Activated CD8-positive, alpha-beta T cell treated with anti-CD3 and anti-CD28 coated beads for 36 hours (primary cell): ENCODE results near the gene CHST1. TPM values are rescaled to one million over a fixed set of nuclear protein-coding genes. Genes with fewer than 3 reads are reported as not detected.

ENCODE experiments used
- ATAC-seq: fragments of 200-7000 bp; cut with Tn5 transposase; one replicate; pipeline ENCODE4 v1.10.0; 2021; ENCODE audit warnings: mild to moderate bottlenecking, moderate library complexity
- CTCF ChIA-PET: fragments of 350-600 bp; sonication (Branson Sonifier 250); formaldehyde crosslinking; loops from one replicate; lab custom pipeline; 2021; ENCODE audit warnings: antibody characterized with exemption; lab: Charles Lee
- POLR2A ChIA-PET: fragments of 350-600 bp; sonication (Branson Sonifier 250); formaldehyde crosslinking; loops from one replicate; lab custom pipeline; 2021; ENCODE audit warnings: antibody characterized with exemption; lab: Charles Lee
- DNase-seq: peaks from one replicate; pipeline ENCODE4 v3.0.0-alpha.2; 2020
- H3K27ac Mint-ChIP-seq: one replicate; pipeline ENCODE4 v1.8.0; 2021; ENCODE audit warnings: mild to moderate bottlenecking, mixed read lengths
- H3K27me3 Mint-ChIP-seq: one replicate; pipeline ENCODE4 v1.8.0; 2021; ENCODE audit warnings: mixed read lengths
- H3K36me3 Mint-ChIP-seq: one replicate; pipeline ENCODE4 v1.8.0; 2021; ENCODE audit warnings: low read depth, mixed read lengths
- H3K4me1 Mint-ChIP-seq: one replicate; pipeline ENCODE4 v1.8.0; 2021; ENCODE audit warnings: low read depth, mixed read lengths
- H3K4me3 Mint-ChIP-seq: one replicate; pipeline ENCODE4 v1.8.0; 2021; ENCODE audit warnings: mild to moderate bottlenecking, moderate library complexity, mixed read lengths
- H3K9me3 Mint-ChIP-seq: one replicate; pipeline ENCODE4 v1.8.0; 2021; ENCODE audit warnings: mixed read lengths
- intact Hi-C: fragments of 100-400 bp; cut with micrococcal nuclease; formaldehyde crosslinking; loops from one replicate; pipeline ENCODE4 v1.10.0; 2022
- total RNA-seq, 2 experiments: library from RNA; stranded (reverse); gene quantifications; one replicate each; pipeline ENCODE4 v1.2.3, GENCODE V29; 2021
- TF ChIP-seq, protein P1 (sequence below): fragments of 200-600 bp; IDR thresholded peaks from one replicate; pipeline ENCODE4 v1.8.0; 2022; ENCODE audit warnings: antibody characterized with exemption, mild to moderate bottlenecking

CHST1 gene
- total RNA-seq, 2 experiments from 2014 or later: not detected

DNA sequence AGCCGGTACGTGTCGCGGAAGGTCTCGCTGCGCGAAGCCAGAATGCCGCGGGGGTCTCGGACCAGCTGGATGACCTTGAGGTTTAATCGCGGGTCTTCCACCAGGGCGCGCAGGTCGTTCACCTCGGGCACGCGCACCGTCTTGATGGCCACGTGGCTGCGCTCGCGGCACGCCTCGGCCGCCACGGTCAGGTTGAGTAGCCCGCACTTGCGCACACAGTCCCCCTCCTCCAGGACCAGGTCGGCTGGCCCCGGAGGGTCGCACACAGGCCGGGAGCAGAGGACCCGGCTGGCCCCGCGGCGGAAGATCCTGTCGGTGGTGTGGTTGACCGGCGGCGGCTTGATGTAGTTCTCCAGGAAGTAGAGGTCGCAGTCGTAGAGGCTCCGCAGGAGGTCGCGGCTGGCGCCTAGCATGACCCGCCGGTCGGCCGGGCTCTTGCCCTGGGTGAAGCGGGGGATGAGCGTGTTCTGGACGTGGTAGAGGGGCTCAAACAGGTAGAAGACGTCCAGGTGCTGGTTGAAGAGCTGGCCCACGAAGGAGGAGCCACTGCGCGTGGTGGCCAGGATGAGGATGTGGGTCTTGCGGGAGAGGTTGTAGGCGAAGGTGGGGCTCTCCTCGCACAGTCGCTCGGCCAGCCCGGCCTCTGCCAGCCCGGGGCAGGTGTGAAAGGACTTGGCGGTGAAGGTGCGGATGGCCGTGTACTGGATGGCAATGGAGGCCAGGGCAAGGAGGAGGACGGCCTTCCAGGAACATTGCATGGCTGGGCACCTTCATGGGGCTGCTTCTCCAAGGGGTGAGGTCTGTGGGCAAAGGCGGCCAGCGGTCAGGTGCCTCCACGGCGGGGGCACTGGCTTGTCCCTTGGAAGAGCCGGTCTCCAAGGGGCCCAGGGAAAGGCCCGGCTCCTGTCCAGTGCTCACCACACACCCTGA lies 15.0 kb downstream of the CHST1 start:
- H3K36me3 Mint-ChIP-seq: no peaks in the 10 kb centered on the region
- DNase-seq (no peak), ATAC-seq (no peak)
- intact Hi-C loops: loop anchor here (10.0 kb wide), 1 partner anchor 124 kb away; no protein-coding TSS in a partner anchor
- H3K4me1 Mint-ChIP-seq: peaks cover 6% of the 10 kb centered on the region
- ChIA-PET POLR2A (interaction anchor here (0.6 kb wide), 1 partner anchor 90 kb away, joined by 3 read pairs; no protein-coding TSS in a partner anchor), CTCF (no interaction called here)
- H3K4me3 Mint-ChIP-seq: no peak overlapping the region
- H3K27me3 Mint-ChIP-seq: peaks cover 8% of the 10 kb centered on the region
- TF ChIP-seq, protein P1, sequence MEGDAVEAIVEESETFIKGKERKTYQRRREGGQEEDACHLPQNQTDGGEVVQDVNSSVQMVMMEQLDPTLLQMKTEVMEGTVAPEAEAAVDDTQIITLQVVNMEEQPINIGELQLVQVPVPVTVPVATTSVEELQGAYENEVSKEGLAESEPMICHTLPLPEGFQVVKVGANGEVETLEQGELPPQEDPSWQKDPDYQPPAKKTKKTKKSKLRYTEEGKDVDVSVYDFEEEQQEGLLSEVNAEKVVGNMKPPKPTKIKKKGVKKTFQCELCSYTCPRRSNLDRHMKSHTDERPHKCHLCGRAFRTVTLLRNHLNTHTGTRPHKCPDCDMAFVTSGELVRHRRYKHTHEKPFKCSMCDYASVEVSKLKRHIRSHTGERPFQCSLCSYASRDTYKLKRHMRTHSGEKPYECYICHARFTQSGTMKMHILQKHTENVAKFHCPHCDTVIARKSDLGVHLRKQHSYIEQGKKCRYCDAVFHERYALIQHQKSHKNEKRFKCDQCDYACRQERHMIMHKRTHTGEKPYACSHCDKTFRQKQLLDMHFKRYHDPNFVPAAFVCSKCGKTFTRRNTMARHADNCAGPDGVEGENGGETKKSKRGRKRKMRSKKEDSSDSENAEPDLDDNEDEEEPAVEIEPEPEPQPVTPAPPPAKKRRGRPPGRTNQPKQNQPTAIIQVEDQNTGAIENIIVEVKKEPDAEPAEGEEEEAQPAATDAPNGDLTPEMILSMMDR: no peak
- no peaks in the 10 kb centered on the region for H3K9me3 Mint-ChIP-seq
- no peak overlapping the region for H3K27ac Mint-ChIP-seq

DNA sequence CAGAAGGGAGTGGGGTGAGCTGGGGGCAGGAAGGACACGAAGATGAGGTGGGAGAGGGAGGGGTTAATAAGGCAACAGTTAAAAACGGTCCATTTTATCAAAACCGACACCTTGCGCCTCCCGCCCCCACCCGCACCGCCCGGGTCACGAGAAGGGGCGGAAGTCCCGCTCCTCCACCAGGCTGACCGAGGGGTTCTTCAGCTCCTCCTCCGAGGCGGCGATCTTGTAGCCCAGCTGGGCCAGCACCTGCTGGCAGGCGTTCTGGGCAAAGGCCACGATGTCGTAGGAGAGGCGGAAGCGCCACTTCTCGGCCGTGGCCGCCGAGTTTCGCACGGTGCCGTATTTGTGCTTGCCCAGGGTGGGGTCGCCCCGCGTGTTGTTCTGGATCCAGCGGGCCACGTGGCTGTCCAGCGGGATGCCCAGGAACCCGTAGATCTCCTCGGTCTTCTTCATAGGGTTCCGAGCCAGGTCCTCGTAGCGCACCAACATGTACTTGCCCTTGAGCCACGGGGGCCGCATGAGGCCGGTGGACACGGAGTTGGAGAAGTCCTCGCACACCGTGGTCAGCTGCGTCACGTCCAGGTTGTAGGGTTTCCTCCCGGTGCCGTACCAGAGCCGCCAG lies 15.8 kb downstream of the CHST1 start:
- ChIA-PET CTCF (no interaction called here), POLR2A (interaction anchor here (0.6 kb wide), 1 partner anchor 89 kb away, joined by 3 read pairs; no protein-coding TSS in a partner anchor)
- H3K27ac Mint-ChIP-seq: no peak overlapping the region
- DNase-seq: no peak
- H3K4me1 Mint-ChIP-seq: peaks cover 3% of the 10 kb centered on the region
- peaks cover 10% of the 10 kb centered on the region for H3K27me3 Mint-ChIP-seq
- no peaks in the 10 kb centered on the region for H3K9me3 Mint-ChIP-seq
- H3K36me3 Mint-ChIP-seq: no peaks in the 10 kb centered on the region
- intact Hi-C loops: loop anchor here (10.0 kb wide), 1 partner anchor 125 kb away; no protein-coding TSS in a partner anchor
- TF ChIP-seq, protein P1: no peak
- H3K4me3 Mint-ChIP-seq: no peak overlapping the region
- no peak for ATAC-seq

DNA sequence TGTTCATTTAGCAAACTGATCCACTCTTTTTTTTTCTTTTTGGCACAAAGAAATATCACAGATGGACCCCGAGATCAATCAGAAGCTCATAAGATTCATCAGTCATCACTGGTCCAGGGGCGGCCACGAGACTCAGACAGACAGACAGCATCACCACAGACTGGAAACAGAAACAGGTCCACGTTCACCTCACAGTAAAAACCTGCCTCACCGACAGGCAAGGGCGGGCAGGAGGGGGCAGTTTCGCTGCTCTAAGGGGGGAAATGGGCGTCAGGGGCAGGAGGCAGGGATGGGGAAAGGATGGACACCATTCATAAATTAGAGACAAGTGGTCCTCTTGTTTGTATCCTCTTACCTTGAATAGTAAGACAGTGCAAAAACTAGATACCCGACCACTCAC lies 16.5 kb downstream of the CHST1 start:
- CTCF ChIA-PET: no interaction called here
- peaks cover 3% of the 10 kb centered on the region for H3K4me1 Mint-ChIP-seq
- intact Hi-C loops: no loop called here

DNA sequence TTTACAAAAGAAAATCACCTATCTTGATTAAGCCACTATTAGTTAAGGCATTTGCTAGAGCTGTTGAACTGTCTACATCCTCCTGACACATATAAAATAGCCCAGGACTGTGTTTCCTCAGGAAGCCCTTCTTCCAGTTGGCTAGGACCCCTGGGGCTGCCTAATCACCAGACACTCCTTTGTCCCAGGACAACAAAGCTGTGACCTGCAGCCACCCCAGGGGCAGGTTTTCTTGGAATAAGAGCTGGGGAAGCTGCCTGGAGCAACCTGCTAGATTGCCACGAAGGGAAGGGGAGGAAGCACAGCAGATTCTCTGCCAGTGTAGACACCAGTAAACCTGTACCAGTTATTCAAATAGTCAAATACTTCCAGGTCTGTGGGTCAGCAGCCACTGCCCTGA lies 17.6 kb downstream of the CHST1 start:
- H3K4me3 Mint-ChIP-seq: no peak overlapping the region
- intact Hi-C loops: no loop called here
- no peak for ATAC-seq
- no peak for DNase-seq
- TF ChIP-seq, protein P1: no peak
- H3K4me1 Mint-ChIP-seq: peaks cover 3% of the 10 kb centered on the region
- peaks cover 21% of the 10 kb centered on the region for H3K27me3 Mint-ChIP-seq
- ChIA-PET POLR2A (interaction anchor here (0.8 kb wide), 1 partner anchor 10 kb away, joined by 3 read pairs; no protein-coding TSS in a partner anchor), CTCF (interaction anchor here (2.2 kb wide), 1 partner anchor 124 kb away, joined by 6 read pairs; no protein-coding TSS in a partner anchor)
- no peaks in the 10 kb centered on the region for H3K36me3 Mint-ChIP-seq
- H3K9me3 Mint-ChIP-seq: no peaks in the 10 kb centered on the region
- no peak overlapping the region for H3K27ac Mint-ChIP-seq

More for the DNA sequence above, 16.5 kb downstream of the CHST1 start:
- Mint-ChIP-seq H3K9me3 (no peaks in the 10 kb centered on the region), H3K4me3 (no peak overlapping the region), H3K27ac (no peak overlapping the region), H3K27me3 (peaks cover 14% of the 10 kb centered on the region), H3K36me3 (no peaks in the 10 kb centered on the region)
- DNase-seq (no peak), ATAC-seq (no peak)
- POLR2A ChIA-PET: no interaction called here
- TF ChIP-seq, protein P1: no peak
